HG03108 (cell line): ENCODE data around the gene ADAM10.
"Not testable (repeated sequence)": the region's sequence is repeated elsewhere in the genome, so short reads cannot be mapped to it uniquely, and the experiment has no call there.

Experiments used
- ATAC-seq: cut with Tn5 transposase; IDR thresholded peaks from one replicate; pipeline ENCODE4 v1.9.1; 2021; ENCODE audit warnings: moderate library complexity; ENCODE audit not compliant: unreplicated experiment

The ADAM10 gene

GRCh38 chr15:58622877-58623276 lies 126.6 kb downstream of the ADAM10 start:
- ATAC-seq, result no peak

- ATAC-seq, result not testable (repeated sequence)
These were observed 129.2 kb downstream of the ADAM10 start for GRCh38 chr15:58620268-58620667.

GRCh38 chr15:58616171-58616570 lies 133.3 kb downstream of the ADAM10 start:
- ATAC-seq, result no peak

GRCh38 chr15:58611731-58612676 lies 137.5 kb downstream of the ADAM10 start:
- ATAC-seq, result no peak

- no peak for ATAC-seq
These were observed 140.8 kb downstream of the ADAM10 start for GRCh38 chr15:58608711-58609110.

GRCh38 chr15:58608129-58608590 lies 141.3 kb downstream of the ADAM10 start:
- ATAC-seq, result no peak

- no peak for ATAC-seq
These were observed 142.9 kb downstream of the ADAM10 start for GRCh38 chr15:58606577-58607080.

GRCh38 chr15:58605931-58606530 lies 143.5 kb downstream of the ADAM10 start:
- ATAC-seq, result no peak

- no peak for ATAC-seq
These were observed 145.0 kb downstream of the ADAM10 start for GRCh38 chr15:58604455-58604923.

- not testable (repeated sequence) for ATAC-seq
These were observed 145.6 kb downstream of the ADAM10 start for GRCh38 chr15:58603927-58604326.

- no peak for ATAC-seq
These were observed 146.7 kb downstream of the ADAM10 start for GRCh38 chr15:58602823-58603222.

GRCh38 chr15:58598829-58599210 lies 150.7 kb downstream of the ADAM10 start:
- ATAC-seq, result no peak

GRCh38 chr15:58597943-58598828 lies 151.3 kb downstream of the ADAM10 start:
- ATAC-seq, result no peak

GRCh38 chr15:58595516-58596263 lies 153.8 kb downstream of the ADAM10 start:
- no peak for ATAC-seq

- no peak for ATAC-seq
These were observed 154.6 kb downstream of the ADAM10 start for GRCh38 chr15:58594898-58595297.

- no peak for ATAC-seq
These were observed 155.6 kb downstream of the ADAM10 start for GRCh38 chr15:58593870-58594269.

- no peak for ATAC-seq
These were observed 158.6 kb downstream of the ADAM10 start for GRCh38 chr15:58590926-58591325.

- ATAC-seq, result no peak
These were observed 159.3 kb downstream of the ADAM10 start for GRCh38 chr15:58590236-58590635.

GRCh38 chr15:58589047-58589446 lies 160.5 kb downstream of the ADAM10 start:
- ATAC-seq, result no peak

- ATAC-seq, result no peak
These were observed 161.4 kb downstream of the ADAM10 start for GRCh38 chr15:58588096-58588495.
